K562 (cell line): Measurements from ENCODE around the gene PPP1R15A. TPM values are rescaled to one million over a fixed set of nuclear protein-coding genes. Genes with fewer than 3 reads are reported as not detected.

Experiments
- ARID3B ChIP-seq: fragments of 250-450 bp; sonication (Bioruptor Pico); IDR thresholded peaks from 2 replicates; pipeline ENCODE4 v1.4.0; 2020; ENCODE audit warnings: borderline replicate concordance
- ARNT ChIP-seq, 2 experiments: fragments of 450-650 bp; IDR thresholded peaks; 2 replicates each; pipeline ENCODE4 v1.6.1; 2016; ENCODE audit warnings: mild to moderate bottlenecking in 1 of 2
- DEAF1 ChIP-seq: fragments of 450-650 bp; formaldehyde crosslinking; IDR thresholded peaks from 2 replicates; pipeline ENCODE4 v1.4.0; 2020; ENCODE audit warnings: mild to moderate bottlenecking, moderate library complexity
- FIP1L1 ChIP-seq: fragments of 200-400 bp; formaldehyde crosslinking; IDR thresholded peaks from 2 replicates; pipeline ENCODE4 v1.6.1; 2018; ENCODE audit warnings: mild to moderate bottlenecking, low read depth, low read length; ENCODE audit not compliant: poor library complexity, severe bottlenecking
- JUN ChIP-seq, 2 experiments: sonication (generic) in 1 of 2; formaldehyde crosslinking in 1 of 2; IDR thresholded peaks; 2 replicates each; pipeline versions ENCODE4 v1.6.1 to v1.8.0; 2012 to 2022; ENCODE audit warnings: borderline replicate concordance in 2 of 2, mild to moderate bottlenecking in 2 of 2, improper control_type of control experiment in 1 of 2, low read depth in 1 of 2, low read length in 1 of 2, missing genetic modification reagents in 1 of 2
- KDM1A ChIP-seq, 2 experiments: fragments of 450-650 bp; IDR thresholded peaks; 2 replicates each; pipeline ENCODE4 v1.6.1; 2016; ENCODE audit warnings: mild to moderate bottlenecking in 2 of 2
- L3MBTL2 ChIP-seq: fragments of 450-650 bp; IDR thresholded peaks from 2 replicates; pipeline ENCODE4 v1.6.1; 2016; ENCODE audit warnings: mild to moderate bottlenecking, moderate library complexity
- LARP7 ChIP-seq: fragments of 450-650 bp; IDR thresholded peaks from 2 replicates; pipeline ENCODE4 v1.6.1; 2016
- MYBL2 ChIP-seq, 2 experiments: fragments of 450-650 bp in 1 of 2; sonication (generic) in 1 of 2; formaldehyde crosslinking in 1 of 2; IDR thresholded peaks; 2 replicates each; pipeline versions ENCODE4 v1.6.1 to v1.8.1; 2017 to 2022; ENCODE audit warnings: borderline replicate concordance in 1 of 2, inconsistent platforms in 1 of 2, low read depth in 1 of 2, mild to moderate bottlenecking in 1 of 2, missing genetic modification reagents in 1 of 2, moderate library complexity in 1 of 2
- NCOA1 ChIP-seq: fragments of 450-650 bp; IDR thresholded peaks from 2 replicates; pipeline ENCODE4 v1.6.1; 2016; ENCODE audit warnings: low read depth
- PML ChIP-seq: IDR thresholded peaks from 2 replicates; pipeline ENCODE4 v1.6.1; 2012; ENCODE audit warnings: low read length, inconsistent platforms
- PYGO2 ChIP-seq: fragments of 450-650 bp; IDR thresholded peaks from 2 replicates; pipeline ENCODE4 v1.6.1; 2016; ENCODE audit warnings: mild to moderate bottlenecking, missing genetic modification characterization, moderate library complexity, missing compliant biosample characterization
- RHOXF2B ChIP-seq: fragments of 250-450 bp; sonication (Bioruptor Pico); conservative IDR thresholded peaks from 2 replicates; pipeline ENCODE4 v1.5.1; 2021
- STAT5A ChIP-seq: IDR thresholded peaks from 2 replicates; pipeline ENCODE4 v1.6.1; 2012; ENCODE audit warnings: low read length, inconsistent platforms, borderline replicate concordance
- THRA ChIP-seq: fragments of 450-650 bp; IDR thresholded peaks from 2 replicates; pipeline ENCODE4 v1.6.1; 2017; ENCODE audit warnings: mild to moderate bottlenecking, moderate library complexity
- ZNF134 ChIP-seq: fragments of 250-450 bp; sonication (Bioruptor Pico); conservative IDR thresholded peaks from 2 replicates; pipeline ENCODE4 v1.4.0; 2020
- ZNF324 ChIP-seq: fragments of 250-450 bp; sonication (Bioruptor Pico); IDR thresholded peaks from 2 replicates; pipeline ENCODE4 v1.4.0; 2020; ENCODE audit warnings: mild to moderate bottlenecking
- ZNF41 ChIP-seq: fragments of 250-450 bp; sonication (Bioruptor Pico); conservative IDR thresholded peaks from 2 replicates; pipeline ENCODE4 v1.4.0; 2020; ENCODE audit warnings: mild to moderate bottlenecking
- ZNF75A ChIP-seq: fragments of 450-650 bp; formaldehyde crosslinking; IDR thresholded peaks from 2 replicates; pipeline ENCODE4 v1.4.0; 2020; ENCODE audit warnings: mild to moderate bottlenecking
- polyA plus RNA-seq, 8 experiments: library from polyadenylated mRNA; depleted of rRNA in 4 of 8; stranded (reverse) in 5 of 8; unstranded in 3 of 8; fragments of >200 nt; fragmentation: Nextera tagmentation in 2 of 8; fragmentation: Illumina TruSeq in 1 of 8; extraction: Ambion mirVana in 2 of 8; extraction: Trizol in 1 of 8; gene quantifications; 2 replicates each; pipeline versions ENCODE4 v1.2.1 to v1.2.3, GENCODE V29; 2011 to 2014; ENCODE audit warnings: inconsistent platforms in 1 of 8, missing spikeins in 1 of 8
- total RNA-seq, 7 experiments: library from RNA; depleted of rRNA in 6 of 7; stranded (reverse); fragments of >200 nt in 6 of 7; fragmentation: Illumina TruSeq in 2 of 7; extraction: Trizol in 2 of 7; gene quantifications; 2 replicates each; pipeline versions ENCODE4 v1.2.1 to v1.2.3, GENCODE V29; 2011 to 2021; ENCODE audit warnings: low replicate concordance in 1 of 7
- TF ChIP-seq, protein P1 (sequence below): sonication (generic); formaldehyde crosslinking; IDR thresholded peaks from 2 replicates; pipeline ENCODE4 v1.9.0; 2022; ENCODE audit warnings: mild to moderate bottlenecking, missing genetic modification reagents
- TF ChIP-seq, protein P2 (sequence below): sonication (generic); formaldehyde crosslinking; IDR thresholded peaks from 2 replicates; pipeline ENCODE4 v1.8.1; 2023; ENCODE audit warnings: mild to moderate bottlenecking, missing genetic modification reagents

The PPP1R15A gene
- total and polyA plus RNA-seq, 9 of the 15 experiments (the other 6 are each of a cell fraction or from before 2014, with no cell fraction given), result 0.42 to 73.7 (median 44.0) TPM

DNA sequence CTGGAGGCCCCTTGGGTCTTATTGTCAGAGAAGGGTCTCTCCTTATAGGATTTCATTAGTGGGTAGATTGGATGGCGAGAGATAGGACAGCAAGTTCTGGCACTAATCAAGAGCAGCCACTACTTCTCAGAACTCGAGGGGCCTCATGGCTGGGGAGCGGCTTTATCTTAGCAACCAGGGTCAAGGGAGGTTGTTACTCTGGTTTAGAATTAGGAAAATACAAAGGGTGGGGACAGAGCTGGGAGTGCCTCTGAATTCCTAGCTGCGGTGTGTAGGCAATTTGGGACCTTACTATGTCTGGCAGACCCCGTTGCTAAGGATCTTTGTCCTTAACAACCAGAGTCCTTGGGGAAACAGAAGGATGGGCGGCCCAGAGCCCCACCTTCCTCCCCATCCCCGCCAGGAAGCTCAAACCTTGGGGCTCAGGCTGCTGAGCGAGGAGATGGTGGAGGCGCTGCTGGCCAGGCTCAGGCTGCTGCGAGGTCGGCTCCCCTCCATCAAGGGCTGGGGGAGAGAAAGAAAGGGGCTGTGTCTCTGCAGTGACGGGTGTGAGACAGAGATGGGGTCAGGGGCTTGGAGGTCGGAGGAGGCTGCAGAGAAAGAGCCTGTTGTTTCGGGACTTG, 5.0 kb upstream of the PPP1R15A start (continued):
- TF ChIP-seq, protein P1, sequence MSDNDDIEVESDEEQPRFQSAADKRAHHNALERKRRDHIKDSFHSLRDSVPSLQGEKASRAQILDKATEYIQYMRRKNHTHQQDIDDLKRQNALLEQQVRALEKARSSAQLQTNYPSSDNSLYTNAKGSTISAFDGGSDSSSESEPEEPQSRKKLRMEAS (CRISPR knock-in tag), result no peak
- TF ChIP-seq PYGO2, result no peak
- TF ChIP-seq FIP1L1, result no peak
- peak; percentile 69 for TF ChIP-seq STAT5A
- no peak for TF ChIP-seq ARID3B (CRISPR knock-in tag)
- no peak for TF ChIP-seq NCOA1
- no peak for TF ChIP-seq ARNT (IDR thresholded peaks at IDR 0.05)
- TF ChIP-seq ZNF324 (CRISPR knock-in tag), result no peak
- no peak for TF ChIP-seq THRA
- no peak for TF ChIP-seq RHOXF2B (CRISPR knock-in tag)
- no peak for TF ChIP-seq LARP7
- TF ChIP-seq L3MBTL2, result 0 out of 2 replicates have a peak, but pooled peaks have one; percentile 26
- TF ChIP-seq DEAF1 (CRISPR knock-in tag), result no peak
- TF ChIP-seq, protein P2, sequence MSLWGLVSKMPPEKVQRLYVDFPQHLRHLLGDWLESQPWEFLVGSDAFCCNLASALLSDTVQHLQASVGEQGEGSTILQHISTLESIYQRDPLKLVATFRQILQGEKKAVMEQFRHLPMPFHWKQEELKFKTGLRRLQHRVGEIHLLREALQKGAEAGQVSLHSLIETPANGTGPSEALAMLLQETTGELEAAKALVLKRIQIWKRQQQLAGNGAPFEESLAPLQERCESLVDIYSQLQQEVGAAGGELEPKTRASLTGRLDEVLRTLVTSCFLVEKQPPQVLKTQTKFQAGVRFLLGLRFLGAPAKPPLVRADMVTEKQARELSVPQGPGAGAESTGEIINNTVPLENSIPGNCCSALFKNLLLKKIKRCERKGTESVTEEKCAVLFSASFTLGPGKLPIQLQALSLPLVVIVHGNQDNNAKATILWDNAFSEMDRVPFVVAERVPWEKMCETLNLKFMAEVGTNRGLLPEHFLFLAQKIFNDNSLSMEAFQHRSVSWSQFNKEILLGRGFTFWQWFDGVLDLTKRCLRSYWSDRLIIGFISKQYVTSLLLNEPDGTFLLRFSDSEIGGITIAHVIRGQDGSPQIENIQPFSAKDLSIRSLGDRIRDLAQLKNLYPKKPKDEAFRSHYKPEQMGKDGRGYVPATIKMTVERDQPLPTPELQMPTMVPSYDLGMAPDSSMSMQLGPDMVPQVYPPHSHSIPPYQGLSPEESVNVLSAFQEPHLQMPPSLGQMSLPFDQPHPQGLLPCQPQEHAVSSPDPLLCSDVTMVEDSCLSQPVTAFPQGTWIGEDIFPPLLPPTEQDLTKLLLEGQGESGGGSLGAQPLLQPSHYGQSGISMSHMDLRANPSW, result no peak
- no peak for TF ChIP-seq MYBL2 (IDR thresholded peaks at IDR 0.05; ENCODE audit: low read depth)
- TF ChIP-seq MYBL2 (CRISPR knock-in tag; IDR thresholded peaks at IDR 0.05; ENCODE audit: borderline replicate concordance), result no peak
- TF ChIP-seq PML, result no peak
- no peak for TF ChIP-seq JUN (IDR thresholded peaks at IDR 0.05; ENCODE audit: borderline replicate concordance, low read depth, low read length)
- TF ChIP-seq JUN (CRISPR knock-in tag; IDR thresholded peaks at IDR 0.05; ENCODE audit: borderline replicate concordance), result no peak
- peak; percentile 61 to 79; a peak in 3 of 4 replicates for TF ChIP-seq KDM1A (IDR thresholded peaks at IDR 0.05)
- no peak for TF ChIP-seq ZNF41 (CRISPR knock-in tag)
- TF ChIP-seq ZNF134 (CRISPR knock-in tag), result no peak
- TF ChIP-seq ZNF75A (CRISPR knock-in tag), result no peak
